HEK293 (cell line): ENCODE results near the gene CDCA4.

Experiments used
- KLF16 ChIP-seq: fragments of 450-650 bp; formaldehyde crosslinking; IDR thresholded peaks from 2 replicates; pipeline ENCODE4 v1.5.1; 2017; ENCODE audit warnings: missing biosample characterization, missing genetic modification characterization
- ZNF140 ChIP-seq: fragments of 450-650 bp; formaldehyde crosslinking; IDR thresholded peaks from 2 replicates; pipeline ENCODE4 v1.5.1; 2016; ENCODE audit warnings: missing biosample characterization, missing genetic modification characterization
- ZNF292 ChIP-seq: fragments of 450-650 bp; formaldehyde crosslinking; IDR thresholded peaks from 2 replicates; pipeline ENCODE4 v1.5.1; 2016; ENCODE audit warnings: low read depth, missing biosample characterization, missing genetic modification characterization, borderline replicate concordance
- ZNF792 ChIP-seq: fragments of 450-650 bp; formaldehyde crosslinking; IDR thresholded peaks from 2 replicates; pipeline ENCODE4 v1.5.1; 2016; ENCODE audit warnings: missing biosample characterization, missing genetic modification characterization
- TF ChIP-seq, protein P1 (sequence below): fragments of 450-650 bp; formaldehyde crosslinking; IDR thresholded peaks from 2 replicates; pipeline ENCODE4 v1.5.1; 2016; ENCODE audit warnings: missing biosample characterization, missing genetic modification characterization
- TF ChIP-seq, protein P2 (sequence below): sonication (generic); formaldehyde crosslinking; IDR thresholded peaks from 2 replicates; pipeline ENCODE4 v1.8.1; 2022; ENCODE audit warnings: mild to moderate bottlenecking, moderate library complexity, missing genetic modification reagents

DNA sequence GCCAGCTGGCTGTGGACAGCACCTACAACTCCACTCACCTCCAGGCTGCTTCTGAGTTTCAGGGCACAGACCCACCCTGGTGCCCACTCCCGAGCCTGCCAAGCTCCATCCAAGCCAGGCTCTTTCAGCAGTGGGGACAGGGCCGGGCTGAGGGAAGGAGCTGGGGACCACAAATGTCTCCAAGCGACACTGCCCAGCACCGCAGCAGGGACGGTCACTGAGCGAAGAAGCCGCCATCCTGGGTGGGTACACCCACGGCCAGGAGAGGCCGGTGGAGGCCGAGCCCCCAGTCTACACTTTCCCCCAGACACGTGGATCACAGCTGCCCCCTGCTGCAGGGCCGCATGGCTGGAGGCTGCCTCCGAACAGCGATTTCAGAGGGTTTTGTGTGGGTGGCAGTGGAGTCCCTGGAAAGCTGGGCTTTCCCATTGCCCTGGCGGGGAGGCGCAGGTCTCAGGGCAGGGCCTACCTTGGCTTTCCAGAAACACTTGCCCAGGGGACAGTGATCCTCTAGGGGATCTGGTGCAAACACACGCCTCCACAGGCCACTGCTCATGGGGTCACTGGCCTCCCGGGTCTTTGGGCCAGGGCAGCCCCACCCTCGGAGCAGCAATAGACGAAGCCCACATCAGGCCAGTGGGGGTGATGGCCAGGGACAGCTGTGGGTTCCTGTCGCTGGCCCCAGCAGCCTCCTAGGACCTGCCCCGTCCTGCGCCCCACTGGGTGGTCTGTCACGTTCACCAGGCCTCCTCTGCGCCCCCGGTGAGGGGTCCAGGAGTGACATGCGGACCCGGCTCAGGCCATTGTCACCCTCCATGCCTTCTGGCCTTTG lies 45.6 kb upstream of the CDCA4 start:
- TF ChIP-seq, protein P1, sequence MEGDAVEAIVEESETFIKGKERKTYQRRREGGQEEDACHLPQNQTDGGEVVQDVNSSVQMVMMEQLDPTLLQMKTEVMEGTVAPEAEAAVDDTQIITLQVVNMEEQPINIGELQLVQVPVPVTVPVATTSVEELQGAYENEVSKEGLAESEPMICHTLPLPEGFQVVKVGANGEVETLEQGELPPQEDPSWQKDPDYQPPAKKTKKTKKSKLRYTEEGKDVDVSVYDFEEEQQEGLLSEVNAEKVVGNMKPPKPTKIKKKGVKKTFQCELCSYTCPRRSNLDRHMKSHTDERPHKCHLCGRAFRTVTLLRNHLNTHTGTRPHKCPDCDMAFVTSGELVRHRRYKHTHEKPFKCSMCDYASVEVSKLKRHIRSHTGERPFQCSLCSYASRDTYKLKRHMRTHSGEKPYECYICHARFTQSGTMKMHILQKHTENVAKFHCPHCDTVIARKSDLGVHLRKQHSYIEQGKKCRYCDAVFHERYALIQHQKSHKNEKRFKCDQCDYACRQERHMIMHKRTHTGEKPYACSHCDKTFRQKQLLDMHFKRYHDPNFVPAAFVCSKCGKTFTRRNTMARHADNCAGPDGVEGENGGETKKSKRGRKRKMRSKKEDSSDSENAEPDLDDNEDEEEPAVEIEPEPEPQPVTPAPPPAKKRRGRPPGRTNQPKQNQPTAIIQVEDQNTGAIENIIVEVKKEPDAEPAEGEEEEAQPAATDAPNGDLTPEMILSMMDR: no peak
- no peak for TF ChIP-seq ZNF292 (tag by site-specific recombination)
- TF ChIP-seq ZNF140 (tag by site-specific recombination): no peak
- TF ChIP-seq ZNF792 (tag by site-specific recombination): no peak
- TF ChIP-seq, protein P2, sequence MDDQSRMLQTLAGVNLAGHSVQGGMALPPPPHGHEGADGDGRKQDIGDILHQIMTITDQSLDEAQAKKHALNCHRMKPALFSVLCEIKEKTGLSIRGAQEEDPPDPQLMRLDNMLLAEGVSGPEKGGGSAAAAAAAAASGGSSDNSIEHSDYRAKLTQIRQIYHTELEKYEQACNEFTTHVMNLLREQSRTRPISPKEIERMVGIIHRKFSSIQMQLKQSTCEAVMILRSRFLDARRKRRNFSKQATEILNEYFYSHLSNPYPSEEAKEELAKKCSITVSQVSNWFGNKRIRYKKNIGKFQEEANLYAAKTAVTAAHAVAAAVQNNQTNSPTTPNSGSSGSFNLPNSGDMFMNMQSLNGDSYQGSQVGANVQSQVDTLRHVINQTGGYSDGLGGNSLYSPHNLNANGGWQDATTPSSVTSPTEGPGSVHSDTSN (CRISPR knock-in tag): no peak
- no peak for TF ChIP-seq KLF16
